Daoy (cell line): ENCODE data around the gene ARF4. TPM values are rescaled to one million over a fixed set of nuclear protein-coding genes. Genes with fewer than 3 reads are reported as not detected.

Source experiments
- DNase-seq: peaks from one replicate; pipeline ENCODE4 v3.0.0-alpha.2; 2015; ENCODE audit warnings: low read depth
- total RNA-seq: library from RNA; depleted of rRNA; stranded (reverse); fragments of >200 nt; shearing (Covaris generic); gene quantifications from 2 replicates; pipeline ENCODE4 v1.2.3, GENCODE V29; 2014

Gene ARF4
- total RNA-seq, 1 experiment from 2014 or later = 220 TPM

DNA sequence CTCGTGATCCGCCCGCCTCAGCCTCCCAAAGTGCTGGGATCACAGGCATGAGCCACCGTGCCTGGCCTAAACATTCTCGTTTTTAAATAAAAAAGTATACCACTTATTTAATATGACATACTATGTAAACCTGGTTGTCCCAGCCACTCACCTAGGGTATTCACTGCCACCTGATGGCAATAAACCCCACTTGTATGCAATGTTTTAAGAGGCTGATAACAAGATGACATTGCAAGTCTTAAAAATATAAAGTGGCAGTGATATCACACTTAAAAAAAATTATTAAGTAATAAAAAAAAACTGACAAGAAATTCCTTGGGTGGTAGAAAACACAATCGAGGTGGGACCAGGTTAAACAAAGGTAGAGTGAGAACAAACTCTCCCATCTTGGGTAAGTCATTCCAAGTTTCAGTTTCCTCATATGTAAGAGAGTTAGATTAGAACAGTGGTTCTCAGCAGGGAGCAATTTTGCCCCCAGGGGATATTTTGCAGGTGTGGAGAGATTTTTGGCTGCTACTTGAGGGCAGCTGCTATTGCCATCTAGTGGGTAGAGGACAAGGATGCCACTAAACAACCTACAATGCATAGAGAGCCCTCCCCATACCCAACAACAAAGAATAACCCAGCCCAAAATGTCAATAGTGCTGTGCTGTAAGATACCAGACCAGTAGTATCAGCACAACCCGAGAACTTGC, 14.5 kb downstream of the ARF4 start:
- DNase-seq = no peak

GRCh38 chr3:57577801-57578200, 19.3 kb downstream of the ARF4 start:
- DNase-seq = no peak

- no peak for DNase-seq
Measured at GRCh38 chr3:57575966-57576626, 21.0 kb downstream of the ARF4 start.

- no peak for DNase-seq
Measured at GRCh38 chr3:57572096-57572495, 25.0 kb downstream of the ARF4 start.

DNA sequence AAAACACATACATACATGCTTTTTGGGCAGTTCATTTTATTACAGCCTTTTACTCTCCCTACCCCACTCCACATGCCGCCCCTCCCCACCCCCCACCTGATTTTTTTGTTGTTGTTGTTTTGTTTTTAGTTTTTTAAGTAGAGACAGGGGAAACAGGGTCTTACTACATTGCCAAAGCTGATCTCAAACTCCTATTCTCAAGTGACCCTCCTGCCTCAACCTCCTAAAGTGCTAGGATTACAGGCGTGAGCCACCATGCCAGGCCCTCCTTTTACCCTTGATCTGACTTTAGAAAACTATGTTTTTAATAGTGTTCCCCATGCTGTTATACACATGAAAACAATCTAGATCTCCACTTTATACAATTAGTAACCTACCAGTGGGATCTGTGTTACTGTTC, 26.3 kb downstream of the ARF4 start:
- no peak for DNase-seq

GRCh38 chr3:57569859-57570450, 27.2 kb downstream of the ARF4 start:
- DNase-seq = no peak

GRCh38 chr3:57559526-57559925, 37.6 kb downstream of the ARF4 start:
- DNase-seq = no peak

- peak; percentile 24 for DNase-seq
Measured at GRCh38 chr3:57557085-57557537, 40.0 kb downstream of the ARF4 start.

DNA sequence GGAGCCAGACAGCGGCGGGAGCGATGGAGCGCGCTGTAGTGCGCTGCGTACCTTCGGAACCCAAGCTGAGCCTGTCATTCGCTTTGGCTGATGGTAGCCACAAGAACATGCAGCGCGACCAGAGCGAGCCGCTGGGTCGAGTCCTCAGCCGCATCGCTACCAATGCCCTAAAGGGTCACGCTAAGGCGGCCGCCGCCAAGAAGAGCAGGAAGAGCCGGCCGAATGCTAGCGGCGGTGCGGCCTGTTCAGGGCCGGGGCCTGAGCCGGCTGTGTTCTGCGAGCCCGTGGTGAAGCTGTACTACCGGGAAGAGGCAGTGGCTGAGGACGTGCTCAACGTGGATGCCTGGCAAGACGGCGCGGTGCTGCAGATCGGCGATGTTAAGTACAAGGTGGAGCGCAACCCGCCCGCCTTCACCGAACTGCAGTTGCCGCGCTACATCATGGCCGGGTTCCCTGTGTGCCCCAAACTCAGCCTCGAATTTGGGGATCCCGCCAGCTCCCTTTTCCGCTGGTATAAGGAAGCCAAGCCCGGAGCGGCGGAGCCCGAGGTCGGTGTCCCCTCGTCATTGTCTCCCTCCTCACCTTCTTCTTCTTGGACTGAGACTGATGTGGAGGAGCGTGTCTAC, 40.6 kb downstream of the ARF4 start:
- peak; percentile 21 for DNase-seq

- peak; percentile 85 for DNase-seq
Measured at GRCh38 chr3:57555738-57556458, 41.2 kb downstream of the ARF4 start, which contains the start of gene PDE12. Gene PDE12 (plus strand): TSS chr3:57556274. CDS start chr3:57556380, 106 bp downstream.

DNA sequence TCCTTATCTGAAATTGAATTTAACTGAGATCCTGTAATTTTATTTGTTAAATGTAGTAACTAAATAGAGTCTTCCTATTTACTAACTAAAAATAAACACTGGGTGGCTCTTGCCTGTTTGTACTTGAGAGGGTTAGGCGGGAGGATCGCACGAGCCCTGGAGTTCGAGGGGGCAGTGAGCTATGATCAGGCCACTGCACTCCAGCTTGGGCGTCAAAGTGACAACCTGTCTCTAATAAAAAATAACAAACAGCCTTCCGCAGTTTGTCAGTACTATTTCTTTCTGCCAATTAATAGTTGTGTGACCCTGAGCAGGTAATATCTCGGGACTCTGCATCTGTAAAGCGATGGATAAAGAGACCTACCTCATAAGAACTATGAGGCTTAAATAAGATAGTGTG, 41.8 kb downstream of the ARF4 start:
- no peak for DNase-seq

GRCh38 chr3:57546616-57547015, 50.5 kb downstream of the ARF4 start:
- DNase-seq = no peak

- no peak for DNase-seq
Measured at GRCh38 chr3:57545636-57546268, 51.4 kb downstream of the ARF4 start.

DNA sequence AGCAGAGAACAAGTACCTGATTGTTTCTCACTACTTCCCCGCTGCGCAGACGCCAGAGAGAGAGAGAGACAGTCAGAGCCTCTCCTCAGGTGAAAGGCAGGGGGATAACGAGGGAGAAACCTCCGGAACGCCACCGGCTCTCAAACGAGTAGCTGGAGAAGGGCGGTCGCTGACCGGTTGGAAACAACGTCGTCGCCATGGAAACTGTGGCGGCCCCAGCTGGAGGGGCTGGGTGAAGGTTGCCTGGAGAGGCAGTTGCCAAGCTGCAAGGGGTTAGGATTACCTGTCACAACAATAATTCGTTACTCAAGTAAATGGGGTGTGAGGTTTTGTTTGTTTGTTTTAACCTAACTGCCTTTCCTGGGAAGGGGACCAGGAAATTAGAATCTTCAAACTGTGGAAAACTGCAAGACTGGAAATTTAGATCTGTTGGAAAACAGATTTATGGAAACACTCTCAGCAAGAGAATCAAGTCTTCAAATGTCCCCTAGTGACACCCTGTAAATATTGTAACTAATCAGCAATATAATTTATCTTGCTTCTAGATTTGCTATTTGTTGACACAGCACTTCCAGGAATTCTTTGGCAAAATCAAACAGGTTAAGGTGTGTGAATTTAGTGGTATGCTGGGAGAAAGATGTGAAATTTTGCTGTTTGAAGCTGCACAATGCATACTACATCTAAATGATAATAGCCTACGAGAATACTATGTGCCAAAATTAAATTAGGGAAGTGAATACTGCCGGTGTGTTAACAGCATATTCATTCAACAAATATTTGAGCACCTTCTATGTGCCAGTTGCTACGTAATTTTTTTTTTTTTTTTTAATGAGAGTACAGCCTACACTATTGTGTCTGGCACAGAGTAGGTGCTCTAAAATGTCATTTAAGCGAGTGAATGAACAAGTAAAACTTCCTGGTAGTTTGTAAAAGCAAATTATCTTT, 52.7 kb downstream of the ARF4 start, which contains the start of gene DNAH12:
DNAH12 (minus strand) TSS at position 164 of the 945 bp plus-strand sequence. CDS start 1,474 bp downstream, outside the sequence.
- peak; percentile 46 for DNase-seq

DNA sequence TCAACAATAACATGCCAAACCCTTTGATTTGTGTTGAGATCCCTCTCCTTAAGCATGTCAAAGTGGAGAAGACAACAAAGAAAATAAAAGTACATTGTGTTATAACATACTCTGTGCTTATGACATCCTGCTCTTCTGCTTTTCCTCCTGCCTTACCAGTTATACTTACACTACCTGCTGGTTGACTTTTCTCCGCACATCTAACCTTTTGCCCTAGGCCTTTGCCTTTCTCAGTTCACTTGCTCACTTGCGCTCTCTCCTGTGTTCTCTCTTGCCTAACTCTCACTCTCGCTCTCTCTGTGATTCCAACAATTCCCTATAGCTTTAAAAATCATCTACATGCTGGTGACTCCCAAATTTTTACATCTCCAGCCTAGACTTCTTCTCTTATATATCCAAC, 58.7 kb downstream of the ARF4 start:
- no peak for DNase-seq

GRCh38 chr3:57530071-57530608, 67.0 kb downstream of the ARF4 start:
- DNase-seq = no peak
